ENCODE measurements around the gene FAF2. TPM values are rescaled to one million over a fixed set of nuclear protein-coding genes. Genes with fewer than 3 reads are reported as not detected.
A peak's percentile ranks its signal among the peaks of the same experiment; 100 is the strongest.

FAF2 gene
- total and polyA plus RNA-seq, 4 donors = 12.7 to 28.3 (median 16.5) TPM

GRCh38 chr5:176466245-176466871, 18.2 kb downstream of the FAF2 start (continued):
- TF ChIP-seq REST (IDR thresholded peaks at IDR 0.05) (peak; percentile 67), EGR1 (IDR thresholded peaks at IDR 0.05; ENCODE audit: low read depth in 2 of 2) (peak in 1 of 2 donors; percentile 96), HNF4G (IDR thresholded peaks at IDR 0.05) (no peak), YY1 (IDR thresholded peaks at IDR 0.05) (peak; percentile 65), NR2F2 (IDR thresholded peaks at IDR 0.05) (no peak), GABPA (IDR thresholded peaks at IDR 0.05 in 1 of 2, conservative IDR thresholded peaks at IDR 0.05 in 1 of 2) (peak in 1 of 2 donors; percentile 56)

GRCh38 chr5:176469296-176469695, 21.1 kb downstream of the FAF2 start:
- WGBS = 38% methylated on average over 1 of the region's 1 CpG
- Histone ChIP-seq H3K36me3 (ENCODE audit: control insufficient read depth in 4 of 4, insufficient read depth in 3 of 4, low read depth in 1 of 4, low read length in 3 of 4) (peaks cover 0 to 5% (median 3%) of the 10 kb centered on the region in 4 donors), H3K9me3 (ENCODE audit: control insufficient read depth in 4 of 4, low read length in 3 of 4) (no peaks in the 10 kb centered on the region), H3K27me3 (ENCODE audit: control insufficient read depth in 4 of 4, insufficient read depth in 4 of 4, low read length in 3 of 4) (no peaks in the 10 kb centered on the region), H3K4me3 (ENCODE audit: low read depth in 1 of 3, low read length in 3 of 3) (no peak overlapping the region), H3K4me1 (ENCODE audit: control insufficient read depth in 4 of 4, insufficient read depth in 4 of 4, low read length in 3 of 4) (peaks cover 21 to 47% (median 37%) of the 10 kb centered on the region in 4 donors), H3K27ac (ENCODE audit: low read depth in 1 of 2, low read length in 2 of 2) (no peak overlapping the region), H3K9ac (ENCODE audit: low read depth in 1 of 2, low read length in 2 of 2) (no peak overlapping the region)
- peak; percentile 44 for TF ChIP-seq HNF4A (conservative IDR thresholded peaks at IDR 0.05)
- peak in 1 of 2 donors; percentile 36 for TF ChIP-seq JUND (IDR thresholded peaks at IDR 0.05)
- TF ChIP-seq RXRA (IDR thresholded peaks at IDR 0.05) = peak; percentile 16 to 47
- no peak for TF ChIP-seq HNF4G (IDR thresholded peaks at IDR 0.05)
- TF ChIP-seq RAD21 (IDR thresholded peaks at IDR 0.05) = no peak
- peak; percentile 13 for TF ChIP-seq YY1 (IDR thresholded peaks at IDR 0.05)
- DNase-seq (ENCODE audit: low spot score) = no peak

DNA sequence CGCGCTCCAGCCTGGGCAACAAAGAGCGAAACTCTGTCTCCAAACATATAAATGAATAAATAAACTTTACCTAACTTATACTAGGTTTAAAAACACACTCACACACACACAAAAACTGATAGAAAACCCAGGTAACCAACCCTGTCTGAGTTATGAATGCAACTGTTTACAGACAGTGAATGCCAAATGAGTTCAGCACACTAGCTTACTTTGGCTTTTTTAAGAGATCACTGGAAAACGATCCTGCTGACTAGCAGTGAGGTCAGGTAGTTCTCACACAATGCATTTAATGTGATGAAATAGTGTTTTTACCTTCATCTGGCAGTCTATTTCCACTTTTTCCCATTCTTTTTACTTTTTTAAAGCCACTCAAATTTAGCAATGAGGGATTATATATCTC, 22.4 kb downstream of the FAF2 start:
- Histone ChIP-seq H3K4me3 (ENCODE audit: low read depth in 1 of 3, low read length in 3 of 3) (no peak overlapping the region), H3K9me3 (ENCODE audit: control insufficient read depth in 4 of 4, low read length in 3 of 4) (no peaks in the 10 kb centered on the region), H3K9ac (ENCODE audit: low read depth in 1 of 2, low read length in 2 of 2) (no peak overlapping the region), H3K4me1 (ENCODE audit: control insufficient read depth in 4 of 4, insufficient read depth in 4 of 4, low read length in 3 of 4) (peaks cover 16 to 35% (median 27%) of the 10 kb centered on the region in 4 donors), H3K36me3 (ENCODE audit: control insufficient read depth in 4 of 4, insufficient read depth in 3 of 4, low read depth in 1 of 4, low read length in 3 of 4) (peaks cover 0 to 6% (median 3%) of the 10 kb centered on the region in 4 donors), H3K27me3 (ENCODE audit: control insufficient read depth in 4 of 4, insufficient read depth in 4 of 4, low read length in 3 of 4) (no peaks in the 10 kb centered on the region), H3K27ac (ENCODE audit: low read depth in 1 of 2, low read length in 2 of 2) (no peak overlapping the region)
- 80% methylated on average over 4 of the region's 4 CpGs for WGBS
- TF ChIP-seq RXRA (IDR thresholded peaks at IDR 0.05) = peak in 1 of 2 donors; percentile 47
- no peak for TF ChIP-seq CTCF (IDR thresholded peaks at IDR 0.05; ENCODE audit: low read depth, low read length, missing input control)
- TF ChIP-seq JUND (IDR thresholded peaks at IDR 0.05) = peak in 1 of 2 donors; percentile 15
- peak in 1 of 2 donors; percentile 12 for TF ChIP-seq HNF4A (conservative IDR thresholded peaks at IDR 0.05)
- no peak for DNase-seq (ENCODE audit: low spot score)

Measured in liver (tissue), 9 donors.